ENCODE measurements around the gene CES4A.
"Not testable (repeated sequence)": the region's sequence is repeated elsewhere in the genome, so short reads cannot be mapped to it uniquely, and the experiment has no call there.

Gene CES4A

GRCh38 chr16:66991545-66992077, 3.2 kb downstream of the CES4A start:
- DNase-seq (ENCODE audit: low spot score), result no peak

GRCh38 chr16:66993558-66993957, 5.2 kb downstream of the CES4A start:
- not testable (repeated sequence) for DNase-seq (ENCODE audit: low spot score)

GRCh38 chr16:66996324-66996982, 8.1 kb downstream of the CES4A start:
- peak; percentile 75 for DNase-seq (ENCODE audit: low spot score)

GRCh38 chr16:66996983-66997358, 8.6 kb downstream of the CES4A start:
- no peak for DNase-seq (ENCODE audit: low spot score)

GRCh38 chr16:67000384-67001351, 12.3 kb downstream of the CES4A start:
- peak; percentile 72 for DNase-seq (ENCODE audit: low spot score)

- no peak for DNase-seq (ENCODE audit: low spot score)
Observed at GRCh38 chr16:67001726-67002125, 13.3 kb downstream of the CES4A start.

- no peak for DNase-seq (ENCODE audit: low spot score)
Observed at GRCh38 chr16:67006930-67007658, 18.7 kb downstream of the CES4A start.

- no peak for DNase-seq (ENCODE audit: low spot score)
Observed at GRCh38 chr16:67009158-67009557, 20.8 kb downstream of the CES4A start.

- no peak for DNase-seq (ENCODE audit: low spot score)
Observed at GRCh38 chr16:67011274-67011673, 22.9 kb downstream of the CES4A start.

- no peak for DNase-seq (ENCODE audit: low spot score)
Observed at GRCh38 chr16:67013233-67013822, 24.9 kb downstream of the CES4A start.

- peak; percentile 75 for DNase-seq (ENCODE audit: low spot score)
Observed at GRCh38 chr16:67013823-67014633, 25.6 kb downstream of the CES4A start.

GRCh38 chr16:67014634-67015312, 26.4 kb downstream of the CES4A start:
- DNase-seq (ENCODE audit: low spot score), result no peak

GRCh38 chr16:67015313-67015731, 26.9 kb downstream of the CES4A start:
- DNase-seq (ENCODE audit: low spot score), result no peak

- DNase-seq (ENCODE audit: low spot score), result no peak
Observed at GRCh38 chr16:67016143-67016542, 27.8 kb downstream of the CES4A start.

- no peak for DNase-seq (ENCODE audit: low spot score)
Observed at GRCh38 chr16:67016681-67017420, 28.5 kb downstream of the CES4A start.

- DNase-seq (ENCODE audit: low spot score), result no peak
Observed at GRCh38 chr16:67017421-67017750, 29.0 kb downstream of the CES4A start.

GRCh38 chr16:67017810-67018488, 29.6 kb downstream of the CES4A start:
- DNase-seq (ENCODE audit: low spot score), result peak; percentile 86

GRCh38 chr16:67019171-67019570, 30.8 kb downstream of the CES4A start:
- no peak for DNase-seq (ENCODE audit: low spot score)

GRCh38 chr16:67021321-67021720, 32.9 kb downstream of the CES4A start:
- DNase-seq (ENCODE audit: low spot score), result no peak
